ENCODE data around the gene ZNF101.
"Not testable (repeated sequence)": the region's sequence is repeated elsewhere in the genome, so short reads cannot be mapped to it uniquely, and the experiment has no call there.

The ZNF101 gene

DNA sequence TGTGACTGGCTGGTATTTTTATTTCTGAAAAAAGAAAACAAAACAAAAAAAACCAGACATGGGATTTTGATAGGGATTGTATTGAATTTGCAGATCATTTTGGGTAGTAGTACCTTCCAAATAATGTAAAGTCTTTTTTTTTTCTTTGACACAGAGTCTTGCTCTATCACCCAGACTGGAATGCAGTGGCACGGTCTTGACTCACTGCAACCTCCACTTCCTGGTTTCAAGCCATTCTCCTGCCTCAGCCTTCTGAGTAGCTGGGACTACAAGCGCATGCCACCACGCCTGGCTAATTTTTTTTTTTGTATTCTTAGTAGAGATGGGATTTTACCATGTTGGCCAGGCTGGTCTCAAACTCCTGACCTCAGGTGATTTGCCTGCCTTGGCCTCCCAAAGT lies 4.2 kb downstream of the ZNF101 start:
- Histone ChIP-seq H3K36me3 (replicated peaks; ENCODE audit: low read depth, low read length) (peaks cover 68% of the 10 kb centered on the region), H2AFZ (ENCODE audit: low read depth, low read length) (no peak overlapping the region), H3K27me3 (ENCODE audit: low read depth, low read length) (no peaks in the 10 kb centered on the region), H3K27ac (ENCODE audit: low read length) (no peak overlapping the region), H3K4me2 (ENCODE audit: low read length) (no peak overlapping the region), H3K9me3 (ENCODE audit: insufficient read depth, low read length) (peaks cover 29% of the 10 kb centered on the region), H3K9ac (ENCODE audit: low read length) (no peak overlapping the region), H3K79me2 (ENCODE audit: low read length) (peaks cover 75% of the 10 kb centered on the region), H3K4me1 (ENCODE audit: low read length) (peaks cover 12% of the 10 kb centered on the region), H3K4me3 (ENCODE audit: low read length) (no peak overlapping the region), H4K20me1 (ENCODE audit: insufficient read depth, low read length) (no peaks in the 10 kb centered on the region)
- TF ChIP-seq, protein P1, sequence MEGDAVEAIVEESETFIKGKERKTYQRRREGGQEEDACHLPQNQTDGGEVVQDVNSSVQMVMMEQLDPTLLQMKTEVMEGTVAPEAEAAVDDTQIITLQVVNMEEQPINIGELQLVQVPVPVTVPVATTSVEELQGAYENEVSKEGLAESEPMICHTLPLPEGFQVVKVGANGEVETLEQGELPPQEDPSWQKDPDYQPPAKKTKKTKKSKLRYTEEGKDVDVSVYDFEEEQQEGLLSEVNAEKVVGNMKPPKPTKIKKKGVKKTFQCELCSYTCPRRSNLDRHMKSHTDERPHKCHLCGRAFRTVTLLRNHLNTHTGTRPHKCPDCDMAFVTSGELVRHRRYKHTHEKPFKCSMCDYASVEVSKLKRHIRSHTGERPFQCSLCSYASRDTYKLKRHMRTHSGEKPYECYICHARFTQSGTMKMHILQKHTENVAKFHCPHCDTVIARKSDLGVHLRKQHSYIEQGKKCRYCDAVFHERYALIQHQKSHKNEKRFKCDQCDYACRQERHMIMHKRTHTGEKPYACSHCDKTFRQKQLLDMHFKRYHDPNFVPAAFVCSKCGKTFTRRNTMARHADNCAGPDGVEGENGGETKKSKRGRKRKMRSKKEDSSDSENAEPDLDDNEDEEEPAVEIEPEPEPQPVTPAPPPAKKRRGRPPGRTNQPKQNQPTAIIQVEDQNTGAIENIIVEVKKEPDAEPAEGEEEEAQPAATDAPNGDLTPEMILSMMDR (IDR thresholded peaks at IDR 0.05; ENCODE audit: low read depth, low read length) = no peak

DNA sequence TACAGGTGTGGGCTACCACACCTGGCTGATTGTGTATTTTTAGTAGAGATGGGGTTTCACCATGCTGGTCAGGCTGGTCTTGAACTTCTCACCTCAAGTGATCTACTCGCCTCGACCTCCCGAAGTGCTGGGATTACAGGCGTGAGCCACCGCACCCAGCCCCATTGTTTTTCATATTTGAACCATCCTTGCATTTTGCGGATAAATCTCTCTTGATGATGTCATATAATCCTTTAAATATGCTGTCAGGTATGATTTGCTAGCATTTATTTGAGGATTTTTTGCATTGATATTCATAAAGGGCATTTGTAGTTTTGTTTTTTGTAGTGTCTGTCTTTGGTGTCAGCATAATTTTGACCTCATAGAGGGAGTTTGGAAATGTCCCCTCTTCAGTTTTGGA lies 5.7 kb downstream of the ZNF101 start:
- H4K20me1 ChIP-seq (ENCODE audit: insufficient read depth, low read length) = no peaks in the 10 kb centered on the region
- TF ChIP-seq EZH2phosphoT487 (IDR thresholded peaks at IDR 0.05; ENCODE audit: low read depth) = no peak
- TF ChIP-seq, protein P1 (IDR thresholded peaks at IDR 0.05; ENCODE audit: low read depth, low read length) = no peak
- H2AFZ ChIP-seq (ENCODE audit: low read depth, low read length) = no peak overlapping the region
- no peaks in the 10 kb centered on the region for H3K27me3 ChIP-seq (ENCODE audit: low read depth, low read length)
- peaks cover 9% of the 10 kb centered on the region for H3K4me1 ChIP-seq (ENCODE audit: low read length)
- H3K4me2 ChIP-seq (ENCODE audit: low read length) = no peak overlapping the region
- peaks cover 68% of the 10 kb centered on the region for H3K79me2 ChIP-seq (ENCODE audit: low read length)
- H3K27ac ChIP-seq (ENCODE audit: low read length) = no peak overlapping the region
- H3K9ac ChIP-seq (ENCODE audit: low read length) = no peak overlapping the region
- no peak overlapping the region for H3K4me3 ChIP-seq (ENCODE audit: low read length)
- H3K9me3 ChIP-seq (ENCODE audit: insufficient read depth, low read length) = peaks cover 33% of the 10 kb centered on the region
- H3K36me3 ChIP-seq (replicated peaks; ENCODE audit: low read depth, low read length) = peaks cover 82% of the 10 kb centered on the region

DNA sequence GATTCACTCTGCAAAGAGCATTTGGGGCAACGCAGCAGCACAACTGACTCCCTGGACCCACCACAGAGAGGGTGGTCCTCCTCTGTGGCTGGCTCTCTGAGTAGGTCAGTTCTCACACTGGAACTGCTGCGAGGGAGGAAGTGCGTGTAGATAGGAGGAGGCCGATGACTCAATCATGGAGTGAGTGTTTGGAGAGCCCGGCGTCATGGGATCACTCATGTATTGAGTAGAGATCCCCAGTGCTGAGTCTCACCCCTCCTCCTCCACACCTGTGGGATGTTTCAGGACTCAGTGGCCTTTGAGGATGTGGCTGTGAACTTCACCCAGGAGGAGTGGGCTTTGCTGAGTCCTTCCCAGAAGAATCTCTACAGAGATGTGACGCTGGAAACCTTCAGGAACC lies 8.9 kb downstream of the ZNF101 start:
- no peaks in the 10 kb centered on the region for H3K27me3 ChIP-seq (ENCODE audit: low read depth, low read length)
- no peak for TF ChIP-seq EZH2phosphoT487 (IDR thresholded peaks at IDR 0.05; ENCODE audit: low read depth)
- TF ChIP-seq, protein P1 (IDR thresholded peaks at IDR 0.05; ENCODE audit: low read depth, low read length) = no peak
- H3K4me1 ChIP-seq (ENCODE audit: low read length) = no peaks in the 10 kb centered on the region
- no peak overlapping the region for H3K9ac ChIP-seq (ENCODE audit: low read length)
- peaks cover 86% of the 10 kb centered on the region for H3K36me3 ChIP-seq (replicated peaks; ENCODE audit: low read depth, low read length)
- H4K20me1 ChIP-seq (ENCODE audit: insufficient read depth, low read length) = no peaks in the 10 kb centered on the region
- no peak overlapping the region for H3K4me2 ChIP-seq (ENCODE audit: low read length)
- H3K79me2 ChIP-seq (ENCODE audit: low read length) = peaks cover 37% of the 10 kb centered on the region
- no peak overlapping the region for H3K27ac ChIP-seq (ENCODE audit: low read length)
- peaks cover 40% of the 10 kb centered on the region for H3K9me3 ChIP-seq (ENCODE audit: insufficient read depth, low read length)
- no peak overlapping the region for H3K4me3 ChIP-seq (ENCODE audit: low read length)
- H2AFZ ChIP-seq (ENCODE audit: low read depth, low read length) = no peak overlapping the region

DNA sequence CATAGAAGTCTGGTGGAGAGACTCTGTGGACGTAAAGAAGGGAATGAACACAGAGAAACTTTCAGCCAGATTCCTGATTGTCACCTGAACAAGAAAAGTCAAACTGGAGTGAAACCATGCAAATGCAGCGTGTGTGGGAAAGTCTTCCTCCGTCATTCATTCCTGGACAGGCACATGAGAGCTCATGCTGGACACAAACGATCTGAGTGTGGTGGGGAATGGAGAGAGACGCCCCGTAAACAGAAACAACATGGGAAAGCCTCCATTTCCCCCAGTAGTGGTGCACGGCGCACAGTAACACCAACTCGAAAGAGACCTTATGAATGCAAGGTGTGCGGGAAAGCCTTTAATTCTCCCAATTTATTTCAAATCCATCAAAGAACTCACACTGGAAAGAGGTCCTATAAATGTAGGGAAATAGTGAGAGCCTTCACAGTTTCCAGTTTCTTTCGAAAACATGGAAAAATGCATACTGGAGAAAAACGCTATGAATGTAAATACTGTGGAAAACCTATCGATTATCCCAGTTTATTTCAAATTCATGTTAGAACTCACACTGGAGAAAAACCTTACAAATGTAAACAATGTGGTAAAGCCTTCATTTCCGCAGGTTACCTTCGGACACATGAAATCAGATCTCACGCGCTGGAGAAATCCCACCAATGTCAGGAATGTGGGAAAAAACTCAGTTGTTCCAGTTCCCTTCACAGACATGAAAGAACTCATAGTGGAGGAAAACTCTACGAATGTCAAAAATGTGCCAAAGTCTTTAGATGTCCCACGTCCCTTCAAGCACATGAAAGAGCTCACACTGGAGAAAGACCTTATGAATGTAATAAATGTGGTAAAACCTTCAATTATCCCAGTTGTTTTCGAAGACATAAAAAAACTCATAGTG lies 10.8 kb downstream of the ZNF101 start:
- TF ChIP-seq EZH2phosphoT487 (IDR thresholded peaks at IDR 0.05; ENCODE audit: low read depth) = no peak
- TF ChIP-seq, protein P1 (IDR thresholded peaks at IDR 0.05; ENCODE audit: low read depth, low read length) = no peak
- H4K20me1 ChIP-seq (ENCODE audit: insufficient read depth, low read length) = no peaks in the 10 kb centered on the region
- H3K79me2 ChIP-seq (ENCODE audit: low read length) = peaks cover 22% of the 10 kb centered on the region
- H3K4me1 ChIP-seq (ENCODE audit: low read length) = no peaks in the 10 kb centered on the region
- no peaks in the 10 kb centered on the region for H3K27me3 ChIP-seq (ENCODE audit: low read depth, low read length)
- no peak overlapping the region for H3K9ac ChIP-seq (ENCODE audit: low read length)
- no peak overlapping the region for H3K4me3 ChIP-seq (ENCODE audit: low read length)
- peaks cover 86% of the 10 kb centered on the region for H3K36me3 ChIP-seq (replicated peaks; ENCODE audit: low read depth, low read length)
- no peak overlapping the region for H3K27ac ChIP-seq (ENCODE audit: low read length)
- H2AFZ ChIP-seq (ENCODE audit: low read depth, low read length) = no peak overlapping the region
- H3K4me2 ChIP-seq (ENCODE audit: low read length) = no peak overlapping the region
- H3K9me3 ChIP-seq (ENCODE audit: insufficient read depth, low read length) = peaks cover 40% of the 10 kb centered on the region

DNA sequence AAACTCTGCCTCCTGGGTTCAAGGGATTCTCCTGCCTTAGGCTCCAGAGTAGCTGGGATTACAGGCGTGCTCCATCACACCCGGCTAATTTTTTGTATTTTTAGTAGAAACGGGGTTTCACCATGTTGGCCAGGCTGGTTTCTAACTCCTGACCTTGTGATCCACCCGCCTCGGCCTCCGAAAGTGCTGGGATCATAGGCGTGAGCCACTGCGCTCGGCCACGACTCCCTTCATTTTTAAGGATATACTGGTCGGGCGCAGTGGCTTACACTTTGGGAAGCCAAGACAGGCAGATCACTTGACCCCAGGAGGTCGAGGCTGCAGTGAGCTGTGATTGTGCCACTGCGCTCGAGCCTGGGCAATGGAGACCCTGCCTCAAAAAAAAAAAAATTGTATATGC lies 17.5 kb downstream of the ZNF101 start:
- H3K4me2 ChIP-seq (ENCODE audit: low read length); H3K27ac ChIP-seq (ENCODE audit: low read length); H3K9ac ChIP-seq (ENCODE audit: low read length); H2AFZ ChIP-seq (ENCODE audit: low read depth, low read length); H3K4me3 ChIP-seq (ENCODE audit: low read length); H3K9me3 ChIP-seq (ENCODE audit: insufficient read depth, low read length); H3K4me1 ChIP-seq (ENCODE audit: low read length); H3K27me3 ChIP-seq (ENCODE audit: low read depth, low read length); H3K79me2 ChIP-seq (ENCODE audit: low read length); H4K20me1 ChIP-seq (ENCODE audit: insufficient read depth, low read length): not testable (repeated sequence)
- peaks cover 33% of the 10 kb centered on the region for H3K36me3 ChIP-seq (replicated peaks; ENCODE audit: low read depth, low read length)

All from OCI-LY3 (cell line).